Suppressor macrophage treated with lipopolysaccharide for 1 hour (primary cell): Measurements from ENCODE around the gene CPLX4.
A peak's percentile ranks its signal among the peaks of the same experiment; 100 is the strongest.
"Not testable (repeated sequence)": the region's sequence is repeated elsewhere in the genome, so short reads cannot be mapped to it uniquely, and the experiment has no call there.

Experiments used
- DNase-seq, 3 donors: peaks; one replicate each; pipeline ENCODE4 v3.0.0-alpha.2; 2020 to 2022

The CPLX4 gene

GRCh38 chr18:59268721-59269562 is 49.5 kb downstream of the CPLX4 start:
- DNase-seq, result peak in 2 of 3 donors; percentile 41 to 68

DNA sequence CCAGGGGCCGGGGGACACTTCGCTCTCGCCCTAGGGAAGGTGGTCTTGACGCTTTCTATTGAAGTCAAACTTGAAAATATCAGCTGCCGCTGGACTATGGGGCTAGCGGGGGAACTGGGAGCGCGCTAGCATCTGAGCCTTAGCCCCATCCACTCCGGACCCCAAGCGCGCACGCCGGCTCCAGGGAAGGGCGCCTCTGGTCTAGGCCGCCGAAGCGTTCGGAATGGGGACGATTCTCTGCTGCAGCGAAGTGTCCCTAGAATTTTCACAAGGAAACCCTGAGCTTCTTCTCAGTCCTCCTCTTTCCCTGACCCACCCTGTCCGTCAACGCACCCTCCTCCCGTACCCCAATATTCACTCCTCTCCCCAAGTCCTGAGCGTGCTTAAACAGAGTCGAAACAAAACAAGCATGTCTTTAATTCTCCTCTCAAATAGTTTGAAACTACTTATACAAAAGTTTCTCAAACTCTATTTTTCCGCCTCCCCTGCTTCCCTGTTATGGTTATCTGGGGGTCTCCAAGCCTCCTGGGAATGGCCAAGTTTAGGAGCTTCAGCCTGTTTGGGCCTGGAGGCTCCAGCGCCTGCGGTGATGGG is 50.2 kb downstream of the CPLX4 start:
- no peak for DNase-seq

DNA sequence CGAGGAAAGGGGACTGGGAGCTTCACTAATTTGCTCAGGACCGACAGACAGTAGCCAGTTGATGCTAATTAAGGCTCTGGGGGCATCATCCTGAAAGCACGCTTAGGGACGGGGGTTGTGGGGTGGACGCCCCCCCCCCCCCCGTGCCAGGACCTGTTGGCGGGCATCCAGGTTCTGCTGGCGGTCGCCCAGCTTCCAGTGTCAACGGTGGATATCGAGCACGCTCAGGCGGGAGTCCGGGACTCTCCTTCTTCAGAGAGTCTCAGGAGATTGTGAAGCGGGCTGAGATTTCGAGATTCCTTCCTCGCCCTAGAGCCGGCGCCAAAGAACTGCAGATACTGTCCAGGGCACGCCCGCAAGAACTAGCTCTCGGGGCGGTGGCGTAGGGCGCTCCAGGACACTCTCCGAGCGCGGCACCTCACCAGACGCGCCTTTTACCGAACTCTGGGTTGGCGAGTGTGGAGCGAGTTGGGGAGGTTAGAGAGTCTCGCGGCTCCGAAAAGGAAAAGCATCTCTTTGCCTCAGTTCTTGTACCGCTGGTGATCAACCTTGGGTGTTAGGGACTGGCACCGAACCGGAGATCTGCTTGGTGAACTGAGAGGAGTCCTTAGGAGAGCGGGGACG is 50.8 kb downstream of the CPLX4 start:
- DNase-seq, result no peak

- DNase-seq, result no peak
These were observed 51.5 kb downstream of the CPLX4 start for GRCh38 chr18:59266886-59267502.

- DNase-seq, result no peak
These were observed 52.0 kb downstream of the CPLX4 start for GRCh38 chr18:59266459-59266858.

DNA sequence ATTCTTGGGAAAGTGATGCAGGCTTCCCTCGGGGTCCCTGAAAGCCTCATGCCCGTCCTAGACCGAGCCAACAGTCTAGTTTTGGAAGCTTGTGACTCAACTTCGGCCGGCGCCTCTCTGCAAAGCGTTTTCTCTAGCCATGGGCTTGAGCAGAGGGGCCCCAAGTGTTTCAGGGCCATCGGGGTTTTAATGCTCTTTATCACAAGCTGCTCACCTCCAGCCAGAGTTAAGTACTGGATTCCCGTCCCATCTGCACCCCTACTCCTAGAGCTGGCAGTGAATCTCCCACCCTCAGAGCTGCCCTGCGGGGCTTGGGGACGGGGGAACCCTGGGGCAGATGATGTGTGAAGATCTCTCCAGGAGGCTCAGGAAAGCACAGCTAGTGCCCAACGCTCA is 52.5 kb downstream of the CPLX4 start:
- no peak for DNase-seq

GRCh38 chr18:59265246-59265973 is 53.0 kb downstream of the CPLX4 start:
- peak in 2 of 3 donors; percentile 38 to 63 for DNase-seq

DNA sequence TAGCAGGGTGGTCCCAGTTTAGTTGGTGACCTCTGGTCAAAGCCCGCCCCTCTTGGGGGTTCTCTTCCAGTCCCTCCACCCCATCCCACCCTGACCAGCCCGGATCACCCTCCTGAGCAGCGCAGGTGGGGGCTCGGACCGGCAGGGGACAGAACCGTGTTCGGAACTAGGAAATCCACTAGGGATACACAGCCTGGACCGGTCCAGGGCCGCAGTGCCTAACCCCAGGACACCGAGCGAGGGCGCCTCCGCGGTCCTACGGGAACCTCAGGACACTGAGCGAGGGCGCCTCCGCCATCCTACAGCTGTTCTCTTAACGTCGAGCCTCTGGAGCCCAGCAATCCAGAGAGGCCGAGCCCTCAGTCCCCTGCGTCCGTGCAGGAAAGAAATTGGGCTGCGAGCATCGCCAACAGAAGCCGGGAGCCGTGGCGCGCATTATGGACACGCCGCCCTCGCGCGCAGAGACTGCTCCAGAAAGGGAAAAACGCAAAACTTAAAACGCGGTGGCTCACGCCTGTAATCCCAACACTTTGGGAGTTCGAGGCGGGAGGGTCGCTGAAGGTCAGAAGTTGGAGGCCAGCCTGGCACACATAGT is 53.7 kb downstream of the CPLX4 start:
- no peak for DNase-seq

- no peak for DNase-seq
These were observed 54.3 kb downstream of the CPLX4 start for GRCh38 chr18:59264121-59264571.

GRCh38 chr18:59263661-59264060 is 54.8 kb downstream of the CPLX4 start:
- no peak for DNase-seq

- not testable (repeated sequence) for DNase-seq
These were observed 56.2 kb downstream of the CPLX4 start for GRCh38 chr18:59262243-59262642.

- DNase-seq, result not testable (repeated sequence)
These were observed 56.6 kb downstream of the CPLX4 start for GRCh38 chr18:59261842-59262241.

DNA sequence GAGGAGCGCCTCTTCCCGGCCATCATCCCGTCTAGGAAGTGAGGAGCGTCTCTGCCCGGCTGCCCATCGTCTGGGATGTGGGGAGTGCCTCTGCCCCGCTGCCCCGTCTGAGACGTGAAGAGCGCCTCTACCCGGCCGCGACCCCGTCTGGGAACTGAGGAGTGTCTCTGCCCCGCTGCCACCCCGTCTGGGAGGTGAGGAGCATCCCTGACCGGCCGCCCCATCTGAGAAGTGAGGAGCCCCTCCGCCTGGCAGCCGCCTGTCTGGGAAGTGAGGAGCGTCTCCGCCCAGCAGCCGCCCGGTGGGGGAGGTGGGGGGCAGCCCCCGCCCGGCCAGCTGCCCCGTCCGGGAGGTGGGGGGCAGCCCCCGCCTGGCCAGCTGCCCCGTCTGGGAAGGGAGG is 63.0 kb downstream of the CPLX4 start:
- not testable (repeated sequence) for DNase-seq

GRCh38 chr18:59249199-59249774 is 69.2 kb downstream of the CPLX4 start:
- DNase-seq, result peak; percentile 56 to 71 (median 67)

DNA sequence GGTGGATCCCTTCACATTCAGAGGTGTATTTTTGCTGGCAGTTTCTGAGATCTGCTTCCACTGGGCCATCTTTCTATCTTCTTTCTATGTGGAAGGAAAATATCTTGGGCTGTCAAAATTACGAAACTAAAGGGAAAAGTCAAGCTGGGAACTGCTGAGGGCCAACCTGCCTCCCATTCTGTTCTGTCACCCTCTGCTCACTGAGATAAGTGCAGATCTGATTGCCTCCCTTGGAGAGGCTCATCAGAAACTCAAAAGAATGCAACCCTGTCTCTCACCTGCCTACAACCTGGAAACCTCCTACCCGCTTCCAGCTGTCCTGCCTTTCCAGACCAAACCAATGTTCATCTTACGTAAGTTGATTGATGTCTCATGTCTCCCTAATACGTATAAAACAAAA is 71.7 kb downstream of the CPLX4 start:
- DNase-seq, result no peak
